GM19324 (cell line): ENCODE measurements around the gene FUT2.
A peak's percentile ranks its signal among the peaks of the same experiment; 100 is the strongest.

Experiments
- ATAC-seq: cut with Tn5 transposase; IDR thresholded peaks from one replicate; pipeline ENCODE4 v1.9.1; 2021; ENCODE audit warnings: mild to moderate bottlenecking, moderate library complexity; ENCODE audit not compliant: unreplicated experiment, low FRiP score

Gene FUT2

GRCh38 chr19:48722196-48722708, 26.5 kb downstream of the FUT2 start:
- ATAC-seq: no peak

GRCh38 chr19:48724796-48725753, 29.3 kb downstream of the FUT2 start:
- no peak for ATAC-seq

GRCh38 chr19:48726556-48726955, 30.8 kb downstream of the FUT2 start:
- ATAC-seq: no peak

GRCh38 chr19:48728911-48729664, 33.3 kb downstream of the FUT2 start:
- no peak for ATAC-seq

GRCh38 chr19:48731452-48731851, 35.7 kb downstream of the FUT2 start:
- ATAC-seq: no peak

GRCh38 chr19:48734625-48735024, 38.9 kb downstream of the FUT2 start:
- no peak for ATAC-seq

- no peak for ATAC-seq
These were observed 39.4 kb downstream of the FUT2 start for GRCh38 chr19:48735031-48735615.

GRCh38 chr19:48737360-48737998, 41.7 kb downstream of the FUT2 start:
- no peak for ATAC-seq

- peak; percentile 80 for ATAC-seq
These were observed 43.0 kb downstream of the FUT2 start for GRCh38 chr19:48738557-48739403.

GRCh38 chr19:48739404-48740163, 43.8 kb downstream of the FUT2 start:
- ATAC-seq: no peak

- ATAC-seq: no peak
These were observed 44.6 kb downstream of the FUT2 start, which contains the start of gene RASIP1 for GRCh38 chr19:48740164-48740972. RASIP1 (minus strand) TSS chr19:48740610; CDS start chr19:48740282, 328 bp downstream.

GRCh38 chr19:48741129-48741999, 45.6 kb downstream of the FUT2 start:
- ATAC-seq: no peak

- ATAC-seq: no peak
These were observed 46.3 kb downstream of the FUT2 start for GRCh38 chr19:48742096-48742495.

GRCh38 chr19:48745208-48745995, 49.6 kb downstream of the FUT2 start:
- ATAC-seq: no peak

GRCh38 chr19:48746110-48746509, 50.3 kb downstream of the FUT2 start:
- no peak for ATAC-seq
